Fibroblast of lung (primary cell): Measurements from ENCODE around the gene XXYLT1.

Experiments used
- EZH2 ChIP-seq: IDR thresholded peaks from 2 replicates; pipeline ENCODE4 v1.5.1; 2012; ENCODE audit warnings: low read length, control low read depth, mild to moderate bottlenecking; ENCODE audit errors: missing control alignments
- TF ChIP-seq, protein P1 (sequence below), 2 donors: IDR thresholded peaks in 1 of 2; conservative IDR thresholded peaks in 1 of 2; 1 replicate in 1 of 2; 2 replicates in 1 of 2; pipeline ENCODE4 v1.5.1; 2011 to 2012; ENCODE audit warnings: low read length in 2 of 2, control low read depth in 1 of 2, inconsistent platforms in 1 of 2, low read depth in 1 of 2, mild to moderate bottlenecking in 1 of 2

DNA sequence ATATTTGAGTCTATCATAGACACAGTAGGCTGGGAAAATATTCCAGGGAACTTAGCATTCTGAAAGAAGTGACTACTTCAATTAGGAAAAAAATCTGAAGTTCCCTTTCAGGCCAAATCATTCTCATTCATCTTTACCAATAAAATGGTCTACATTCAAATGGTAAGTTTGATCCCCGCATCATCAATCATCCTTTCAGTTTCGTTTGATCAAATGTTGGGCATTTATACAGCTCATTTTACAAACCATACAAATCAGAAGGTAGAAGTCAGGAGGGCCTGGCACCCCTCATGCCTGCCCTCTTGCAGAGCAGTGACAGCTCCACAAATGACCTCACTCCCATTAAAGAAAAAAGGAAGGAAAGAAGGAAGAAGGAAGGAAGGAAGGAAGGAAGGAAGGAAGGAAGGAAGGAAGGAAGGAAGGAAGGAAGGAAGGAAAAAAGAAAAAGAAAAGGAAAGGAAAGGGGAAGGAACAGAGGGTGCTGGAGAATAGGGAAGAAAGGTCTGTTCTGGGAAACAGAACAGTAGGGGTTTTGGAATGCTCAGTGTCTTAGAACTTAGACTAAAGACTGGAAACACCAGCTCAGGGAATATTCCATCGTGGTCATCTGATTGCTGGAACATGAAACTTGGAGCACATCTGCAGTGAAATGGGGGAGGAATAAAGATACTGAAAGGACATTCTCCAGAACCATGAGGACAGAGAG, 86.1 kb downstream of the XXYLT1 start:
- TF ChIP-seq, protein P1, sequence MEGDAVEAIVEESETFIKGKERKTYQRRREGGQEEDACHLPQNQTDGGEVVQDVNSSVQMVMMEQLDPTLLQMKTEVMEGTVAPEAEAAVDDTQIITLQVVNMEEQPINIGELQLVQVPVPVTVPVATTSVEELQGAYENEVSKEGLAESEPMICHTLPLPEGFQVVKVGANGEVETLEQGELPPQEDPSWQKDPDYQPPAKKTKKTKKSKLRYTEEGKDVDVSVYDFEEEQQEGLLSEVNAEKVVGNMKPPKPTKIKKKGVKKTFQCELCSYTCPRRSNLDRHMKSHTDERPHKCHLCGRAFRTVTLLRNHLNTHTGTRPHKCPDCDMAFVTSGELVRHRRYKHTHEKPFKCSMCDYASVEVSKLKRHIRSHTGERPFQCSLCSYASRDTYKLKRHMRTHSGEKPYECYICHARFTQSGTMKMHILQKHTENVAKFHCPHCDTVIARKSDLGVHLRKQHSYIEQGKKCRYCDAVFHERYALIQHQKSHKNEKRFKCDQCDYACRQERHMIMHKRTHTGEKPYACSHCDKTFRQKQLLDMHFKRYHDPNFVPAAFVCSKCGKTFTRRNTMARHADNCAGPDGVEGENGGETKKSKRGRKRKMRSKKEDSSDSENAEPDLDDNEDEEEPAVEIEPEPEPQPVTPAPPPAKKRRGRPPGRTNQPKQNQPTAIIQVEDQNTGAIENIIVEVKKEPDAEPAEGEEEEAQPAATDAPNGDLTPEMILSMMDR (conservative IDR thresholded peaks at IDR 0.05 in 1 of 2, IDR thresholded peaks at IDR 0.05 in 1 of 2; ENCODE audit: low read depth in 1 of 2, low read length in 2 of 2), result no peak
- TF ChIP-seq EZH2, result no peak
